CD4-positive, CD25-positive, alpha-beta regulatory T cell (primary cell): ENCODE results near the gene NEDD9. TPM values are rescaled to one million over a fixed set of nuclear protein-coding genes. Genes with fewer than 3 reads are reported as not detected.

Experiments used
- ATAC-seq, 2 donors: fragments of 150-1000 bp; cut with Tn5 transposase; one replicate each; pipeline ENCODE4 v1.10.0; 2021; ENCODE audit warnings: low read depth in 2 of 2, moderate number of reproducible peaks in 2 of 2, moderate library complexity in 1 of 2
- DNase-seq, 3 donors: peaks; one replicate each; pipeline versions ENCODE4 v3.0.0 to v3.0.0-alpha.2; 2012 to 2022; ENCODE audit warnings: mixed read lengths in 1 of 3
- H3K27ac ChIP-seq: one replicate; pipeline ENCODE4 v1.7.0; 2013; ENCODE audit warnings: mild to moderate bottlenecking, low read length; ENCODE audit not compliant: insufficient read depth, poor library complexity, severe bottlenecking
- H3K27me3 ChIP-seq: one replicate; pipeline ENCODE4 v1.7.0; 2013; ENCODE audit warnings: low read length; ENCODE audit not compliant: control insufficient read depth, insufficient read depth
- H3K36me3 ChIP-seq: one replicate; pipeline ENCODE4 v1.7.0; 2013; ENCODE audit warnings: mild to moderate bottlenecking, low read length, moderate library complexity; ENCODE audit not compliant: control insufficient read depth, insufficient read depth
- H3K4me1 ChIP-seq: 2 replicates; pipeline ENCODE4 v1.7.0; 2013; ENCODE audit warnings: mild to moderate bottlenecking, low read length; ENCODE audit not compliant: insufficient read depth, control insufficient read depth, poor library complexity, severe bottlenecking
- H3K4me3 ChIP-seq: one replicate; pipeline ENCODE4 v1.7.0; 2013; ENCODE audit warnings: low read depth, mild to moderate bottlenecking, low read length, moderate library complexity
- H3K9me3 ChIP-seq, 2 experiments: 1 replicate in 1 of 2; 2 replicates in 1 of 2; pipeline ENCODE4 v1.7.0; 2013; ENCODE audit warnings: low read length in 2 of 2, mild to moderate bottlenecking in 1 of 2, moderate library complexity in 1 of 2; ENCODE audit not compliant: control insufficient read depth in 2 of 2
- H3K27ac Mint-ChIP-seq, 3 donors: one replicate each; pipeline ENCODE4 v1.8.0; 2020 to 2022; ENCODE audit warnings: mild to moderate bottlenecking in 3 of 3, mixed read lengths in 3 of 3, moderate library complexity in 2 of 3
- H3K27me3 Mint-ChIP-seq: one replicate; pipeline ENCODE4 v1.8.0; 2022; ENCODE audit warnings: mild to moderate bottlenecking, mixed read lengths
- H3K36me3 Mint-ChIP-seq: one replicate; pipeline ENCODE4 v1.8.0; 2020; ENCODE audit warnings: mixed read lengths
- H3K4me1 Mint-ChIP-seq, 4 donors: one replicate each; pipeline ENCODE4 v1.8.0; 2020 to 2022; ENCODE audit warnings: mixed read lengths in 4 of 4, mild to moderate bottlenecking in 1 of 4
- H3K4me3 Mint-ChIP-seq, 4 donors: one replicate each; pipeline ENCODE4 v1.8.0; 2020 to 2022; ENCODE audit warnings: mild to moderate bottlenecking in 4 of 4, mixed read lengths in 4 of 4, moderate library complexity in 3 of 4
- H3K9me3 Mint-ChIP-seq, 7 donors: one replicate each; pipeline ENCODE4 v1.8.0; 2020 to 2022; ENCODE audit warnings: mixed read lengths in 7 of 7, mild to moderate bottlenecking in 3 of 7, moderate library complexity in 2 of 7
- polyA plus RNA-seq, 4 donors: library from polyadenylated mRNA; unstranded; fragments of 300-500 nt; fragmentation: Illumina TruSeq; gene quantifications; one replicate each; pipeline ENCODE4 v1.2.3, GENCODE V29; 2021
- total RNA-seq: library from RNA; stranded (reverse); gene quantifications from one replicate; pipeline ENCODE4 v1.2.3, GENCODE V29; 2022

The NEDD9 gene
- total and polyA plus RNA-seq, 5 donors from 2014 or later, result 18.1 to 104 (median 20.0) TPM

- peak overlapping the region in 1 of 3 donors; percentile 71 for H3K27ac Mint-ChIP-seq
- peaks cover 26 to 66% (median 48%) of the 10 kb centered on the region in 4 donors for H3K4me1 Mint-ChIP-seq
- Histone ChIP-seq H3K4me3 (no peak overlapping the region), H3K9me3 (no peaks in the 10 kb centered on the region), H3K36me3 (peaks cover 26% of the 10 kb centered on the region), H3K27ac (no peak overlapping the region), H3K4me1 (peaks cover 28% of the 10 kb centered on the region), H3K27me3 (no peaks in the 10 kb centered on the region)
- H3K36me3 Mint-ChIP-seq, result peaks cover 39% of the 10 kb centered on the region
- no peaks in the 10 kb centered on the region for H3K27me3 Mint-ChIP-seq
- no peak overlapping the region for H3K4me3 Mint-ChIP-seq
- no peak for ATAC-seq
- DNase-seq, result no peak
- H3K9me3 Mint-ChIP-seq, result no peaks in the 10 kb centered on the region
Observed at GRCh38 chr6:11204794-11205366, 27.6 kb downstream of the NEDD9 start.

- no peak for DNase-seq
- peak overlapping the region; percentile 75 to 83 (median 82) for H3K27ac Mint-ChIP-seq
- Histone ChIP-seq H3K27me3 (no peaks in the 10 kb centered on the region), H3K4me1 (peaks cover 35% of the 10 kb centered on the region), H3K4me3 (no peak overlapping the region), H3K36me3 (peaks cover 26% of the 10 kb centered on the region), H3K9me3 (no peaks in the 10 kb centered on the region), H3K27ac (no peak overlapping the region)
- H3K9me3 Mint-ChIP-seq, result peaks cover 0 to 2% (median 0%) of the 10 kb centered on the region in 7 donors
- ATAC-seq, result no peak
- no peaks in the 10 kb centered on the region for H3K27me3 Mint-ChIP-seq
- peaks cover 37% of the 10 kb centered on the region for H3K36me3 Mint-ChIP-seq
- peaks cover 28 to 66% (median 49%) of the 10 kb centered on the region in 4 donors for H3K4me1 Mint-ChIP-seq
- no peak overlapping the region for H3K4me3 Mint-ChIP-seq
Observed at GRCh38 chr6:11204005-11204399, 28.5 kb downstream of the NEDD9 start.

GRCh38 chr6:11203306-11204004 is 29.0 kb downstream of the NEDD9 start:
- Mint-ChIP-seq H3K4me1 (peaks cover 25 to 67% (median 52%) of the 10 kb centered on the region in 4 donors), H3K36me3 (peaks cover 41% of the 10 kb centered on the region), H3K4me3 (peak overlapping the region in 3 of 4 donors; percentile 44 to 77 (median 46)), H3K9me3 (peaks cover 0 to 2% (median 0%) of the 10 kb centered on the region in 7 donors), H3K27ac (peak overlapping the region; percentile 82 to 91 (median 83)), H3K27me3 (no peaks in the 10 kb centered on the region)
- no peak overlapping the region for H3K27ac ChIP-seq
- DNase-seq, result no peak
- peak overlapping the region; percentile 1 for H3K4me3 ChIP-seq
- peaks cover 26% of the 10 kb centered on the region for H3K36me3 ChIP-seq
- H3K27me3 ChIP-seq, result no peaks in the 10 kb centered on the region
- no peak for ATAC-seq
- peaks cover 38% of the 10 kb centered on the region for H3K4me1 ChIP-seq
- no peaks in the 10 kb centered on the region for H3K9me3 ChIP-seq

GRCh38 chr6:11202513-11203305 is 29.8 kb downstream of the NEDD9 start:
- Mint-ChIP-seq H3K27ac (peak overlapping the region; percentile 82 to 91 (median 83)), H3K36me3 (peaks cover 44% of the 10 kb centered on the region), H3K4me1 (peaks cover 25 to 67% (median 52%) of the 10 kb centered on the region in 4 donors), H3K9me3 (peaks cover 0 to 2% (median 0%) of the 10 kb centered on the region in 7 donors), H3K27me3 (no peaks in the 10 kb centered on the region), H3K4me3 (peak overlapping the region in 3 of 4 donors; percentile 44 to 77 (median 46))
- Histone ChIP-seq H3K27me3 (no peaks in the 10 kb centered on the region), H3K27ac (no peak overlapping the region), H3K4me3 (peak overlapping the region; percentile 1), H3K4me1 (peaks cover 35% of the 10 kb centered on the region), H3K36me3 (peaks cover 22% of the 10 kb centered on the region), H3K9me3 (no peaks in the 10 kb centered on the region)
- DNase-seq (peak in 2 of 3 donors; percentile 34 to 91), ATAC-seq (peak; percentile 58 to 82)

- H3K27me3 ChIP-seq, result no peaks in the 10 kb centered on the region
Observed at GRCh38 chr6:11201772-11202512, 30.5 kb downstream of the NEDD9 start.

GRCh38 chr6:11201015-11201414 is 31.5 kb downstream of the NEDD9 start:
- Histone ChIP-seq H3K36me3 (peaks cover 16% of the 10 kb centered on the region), H3K4me1 (peaks cover 35% of the 10 kb centered on the region), H3K27ac (no peak overlapping the region), H3K9me3 (no peaks in the 10 kb centered on the region), H3K4me3 (no peak overlapping the region), H3K27me3 (no peaks in the 10 kb centered on the region)
- Mint-ChIP-seq H3K4me1 (peaks cover 33 to 60% (median 46%) of the 10 kb centered on the region in 4 donors), H3K36me3 (peaks cover 40% of the 10 kb centered on the region), H3K27me3 (no peaks in the 10 kb centered on the region), H3K4me3 (no peak overlapping the region), H3K27ac (peak overlapping the region in 2 of 3 donors; percentile 50 to 65), H3K9me3 (peaks cover 0 to 2% (median 0%) of the 10 kb centered on the region in 7 donors)
- DNase-seq (no peak), ATAC-seq (no peak)

More at GRCh38 chr6:11201772-11202512, 30.5 kb downstream of the NEDD9 start:
- Histone ChIP-seq H3K36me3 (peaks cover 18% of the 10 kb centered on the region), H3K9me3 (no peaks in the 10 kb centered on the region), H3K27ac (no peak overlapping the region), H3K4me1 (peaks cover 35% of the 10 kb centered on the region), H3K4me3 (peak overlapping the region; percentile 10)
- DNase-seq (peak in 1 of 3 donors; percentile 52), ATAC-seq (no peak)
- Mint-ChIP-seq H3K27ac (peak overlapping the region; percentile 39 to 83 (median 76)), H3K9me3 (peaks cover 0 to 2% (median 0%) of the 10 kb centered on the region in 7 donors), H3K36me3 (peaks cover 45% of the 10 kb centered on the region), H3K4me3 (no peak overlapping the region), H3K4me1 (peaks cover 30 to 63% (median 49%) of the 10 kb centered on the region in 4 donors), H3K27me3 (no peaks in the 10 kb centered on the region)

- H3K27ac ChIP-seq, result no peak overlapping the region
- Mint-ChIP-seq H3K27me3 (no peaks in the 10 kb centered on the region), H3K4me3 (no peak overlapping the region), H3K9me3 (peaks cover 0 to 2% (median 0%) of the 10 kb centered on the region in 7 donors), H3K4me1 (peaks cover 33 to 60% (median 46%) of the 10 kb centered on the region in 4 donors), H3K27ac (peak overlapping the region; percentile 52 to 87 (median 84)), H3K36me3 (peaks cover 40% of the 10 kb centered on the region)
- DNase-seq (no peak), ATAC-seq (no peak)
- no peaks in the 10 kb centered on the region for H3K9me3 ChIP-seq
- peaks cover 35% of the 10 kb centered on the region for H3K4me1 ChIP-seq
- no peak overlapping the region for H3K4me3 ChIP-seq
- H3K27me3 ChIP-seq, result no peaks in the 10 kb centered on the region
- H3K36me3 ChIP-seq, result peaks cover 16% of the 10 kb centered on the region
Observed at GRCh38 chr6:11200356-11200755, 32.1 kb downstream of the NEDD9 start.
